Activated CD8-positive, alpha-beta memory T cell treated with anti-CD3 and anti-CD28 coated beads for 24 hours (primary cell): ENCODE data around the gene ZKSCAN3.
"Not testable (repeated sequence)": the region's sequence is repeated elsewhere in the genome, so short reads cannot be mapped to it uniquely, and the experiment has no call there.

Experiments used
- DNase-seq: peaks from one replicate; pipeline ENCODE4 v3.0.0-alpha.2; 2020

The ZKSCAN3 gene

DNA sequence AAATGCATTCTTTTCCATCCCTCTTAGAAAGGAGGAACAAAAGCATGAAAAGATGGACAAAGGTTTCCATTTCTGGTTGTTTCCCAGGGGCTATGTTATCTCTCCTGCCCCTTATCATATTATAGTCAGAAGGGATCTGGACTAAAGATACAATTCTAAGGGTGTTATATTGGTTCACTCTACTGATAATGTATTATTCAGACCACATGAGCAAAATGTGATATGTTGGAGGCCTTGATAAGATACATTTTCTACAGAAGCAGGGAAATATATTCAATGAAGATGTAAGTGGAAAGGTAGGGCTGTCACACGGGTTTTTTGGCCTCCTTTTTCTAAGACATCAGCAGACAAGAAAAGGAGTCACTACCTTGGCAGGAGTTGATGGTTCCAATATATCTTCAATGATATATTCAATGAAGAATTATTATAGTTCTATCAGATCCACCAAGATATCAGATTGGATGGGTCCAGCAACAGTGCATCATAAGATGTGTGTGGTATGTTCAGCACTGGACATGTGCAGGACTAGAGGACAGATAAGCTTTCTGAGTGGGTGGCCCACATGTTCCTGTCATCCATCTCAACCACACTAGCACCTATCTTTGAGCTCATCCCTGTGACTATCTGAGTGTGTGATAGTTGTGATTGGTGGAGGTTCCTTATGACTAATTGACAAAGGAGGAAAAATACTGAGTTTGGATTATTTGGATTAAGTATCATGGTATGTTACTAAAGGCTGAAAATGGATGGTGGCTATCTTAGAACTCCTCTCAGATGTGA, 5.7 kb upstream of the ZKSCAN3 start:
- DNase-seq, result no peak

- no peak for DNase-seq
Measured at GRCh38 chr6:28345201-28345600, 4.5 kb upstream of the ZKSCAN3 start.

GRCh38 chr6:28347119-28347518, 2.6 kb upstream of the ZKSCAN3 start:
- no peak for DNase-seq

- no peak for DNase-seq
Measured at GRCh38 chr6:28349344-28349891, 329 bp upstream of the ZKSCAN3 start.

DNA sequence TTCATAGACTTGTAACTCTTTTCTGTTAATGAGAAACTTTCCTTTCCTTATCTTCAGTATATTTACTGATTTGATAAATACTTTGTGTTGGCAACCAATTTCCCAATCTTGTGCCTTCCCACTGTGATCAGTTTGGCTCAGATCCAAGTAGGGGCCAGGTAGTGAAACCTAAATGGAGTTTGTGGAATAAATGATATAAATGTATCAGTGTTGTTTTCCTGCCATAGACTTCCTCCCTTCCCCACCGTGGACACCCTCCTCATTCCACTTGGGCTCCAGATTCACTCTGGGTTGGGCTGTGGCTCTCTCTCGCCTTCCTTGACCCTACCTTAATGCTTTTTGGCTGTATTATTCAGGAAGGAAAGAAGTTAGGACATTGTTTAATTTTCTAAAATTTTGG, 1.3 kb downstream of the ZKSCAN3 start:
- no peak for DNase-seq

GRCh38 chr6:28351493-28351925, 1.8 kb downstream of the ZKSCAN3 start:
- no peak for DNase-seq

GRCh38 chr6:28353356-28353755, 3.6 kb downstream of the ZKSCAN3 start:
- no peak for DNase-seq

- no peak for DNase-seq
Measured at GRCh38 chr6:28353981-28354676, 4.4 kb downstream of the ZKSCAN3 start.

- no peak for DNase-seq
Measured at GRCh38 chr6:28354688-28355554, 5.2 kb downstream of the ZKSCAN3 start.

DNA sequence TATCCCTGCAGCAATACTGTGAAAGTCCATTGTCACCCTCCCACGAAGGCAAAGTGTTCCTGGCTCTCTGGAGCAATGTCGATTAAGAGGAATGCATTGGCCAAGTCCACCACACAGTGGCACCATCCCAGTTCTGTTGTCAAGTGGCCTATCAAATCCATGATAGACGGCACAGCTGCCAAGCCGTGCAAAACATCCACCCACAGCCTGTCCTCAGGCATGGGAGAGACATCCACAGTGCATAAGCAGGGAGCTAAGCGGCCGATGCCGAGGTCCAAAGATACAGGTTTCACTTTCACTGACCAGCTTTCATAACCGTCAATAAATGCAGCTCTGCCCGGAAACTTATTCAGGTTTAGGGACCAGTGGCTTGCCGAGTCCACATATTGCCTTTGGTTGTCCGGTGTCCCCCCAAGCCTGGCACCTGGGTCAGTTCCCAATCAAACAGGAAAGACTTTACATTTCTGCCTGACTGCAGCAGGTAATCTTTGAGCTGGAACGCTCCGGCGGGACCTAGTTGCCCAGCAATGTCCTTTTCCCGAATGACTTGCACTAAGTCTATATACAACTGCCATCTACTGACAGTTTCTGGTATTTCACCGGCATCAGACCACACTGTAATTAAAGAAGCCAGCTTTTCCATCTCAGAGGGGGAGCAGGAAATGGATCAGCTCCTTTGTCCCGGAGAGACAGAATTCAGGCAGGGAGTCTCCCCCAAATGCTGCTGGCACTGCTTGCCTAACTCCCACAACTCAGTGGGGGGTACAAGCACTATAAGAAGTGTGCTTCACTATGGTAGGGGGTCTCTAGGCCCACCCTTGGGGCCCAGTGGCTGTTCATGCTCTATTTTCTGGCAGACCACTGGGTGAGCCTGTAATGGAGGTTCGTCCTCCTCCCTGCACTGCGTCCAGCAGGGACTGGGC, 6.3 kb downstream of the ZKSCAN3 start:
- DNase-seq, result peak; percentile 83

DNA sequence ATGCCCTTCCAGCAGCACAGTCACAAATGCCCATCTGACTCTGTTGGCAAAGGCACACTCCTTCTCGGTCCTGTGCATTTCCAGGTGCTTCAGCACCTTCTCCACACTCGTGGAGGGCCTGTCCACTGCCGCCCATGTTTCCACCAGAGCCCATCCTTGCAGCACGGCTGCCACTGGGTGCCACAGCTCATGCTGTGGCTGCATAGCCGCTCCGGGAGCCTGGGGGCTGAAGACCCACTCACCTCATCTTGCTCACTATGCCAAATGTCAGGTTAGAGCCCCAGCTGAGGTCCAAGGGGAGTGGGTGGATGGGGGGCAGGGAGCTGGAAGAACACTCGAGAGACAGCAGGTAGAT, 6.9 kb downstream of the ZKSCAN3 start:
- DNase-seq, result no peak

DNA sequence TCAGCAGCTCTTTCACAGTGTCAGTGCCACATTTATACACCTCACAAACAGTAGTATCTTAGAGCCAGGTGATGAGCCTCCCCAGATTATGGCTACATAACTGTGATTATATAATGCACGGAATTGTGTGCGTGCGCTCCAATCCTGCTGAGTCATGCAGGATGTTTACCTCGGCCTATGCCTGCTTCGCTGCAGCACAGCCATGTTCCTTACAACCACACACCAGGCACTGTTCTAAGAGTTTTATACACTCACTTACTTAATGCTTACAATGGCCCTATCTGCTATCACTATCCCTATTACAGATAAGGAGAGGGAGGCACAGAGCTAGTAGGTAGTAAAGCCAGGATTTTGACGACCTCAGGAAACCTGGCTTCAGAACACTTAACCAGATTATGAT, 7.3 kb downstream of the ZKSCAN3 start:
- no peak for DNase-seq

GRCh38 chr6:28359562-28359961, 9.8 kb downstream of the ZKSCAN3 start:
- DNase-seq, result not testable (repeated sequence)

DNA sequence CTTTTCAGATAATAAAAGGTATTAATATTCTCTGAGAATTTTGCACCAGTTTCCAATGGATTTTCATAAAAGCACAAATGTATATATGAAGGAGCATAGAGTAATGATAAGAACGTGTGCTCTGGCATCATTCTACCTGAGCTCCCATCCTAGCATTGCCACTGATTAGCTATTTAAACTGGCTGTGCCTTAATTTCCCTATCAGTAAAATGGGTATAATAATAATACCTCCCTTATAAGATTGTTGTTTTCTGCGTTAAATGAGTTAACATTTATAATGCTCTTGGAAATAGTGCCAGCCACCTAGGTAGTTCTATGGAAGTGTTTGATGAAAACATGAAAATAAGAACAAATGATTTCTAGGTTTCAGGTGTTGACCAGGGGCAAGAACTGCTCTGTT, 11.2 kb downstream of the ZKSCAN3 start:
- no peak for DNase-seq

GRCh38 chr6:28365590-28365989, 15.8 kb downstream of the ZKSCAN3 start:
- DNase-seq, result not testable (repeated sequence)

DNA sequence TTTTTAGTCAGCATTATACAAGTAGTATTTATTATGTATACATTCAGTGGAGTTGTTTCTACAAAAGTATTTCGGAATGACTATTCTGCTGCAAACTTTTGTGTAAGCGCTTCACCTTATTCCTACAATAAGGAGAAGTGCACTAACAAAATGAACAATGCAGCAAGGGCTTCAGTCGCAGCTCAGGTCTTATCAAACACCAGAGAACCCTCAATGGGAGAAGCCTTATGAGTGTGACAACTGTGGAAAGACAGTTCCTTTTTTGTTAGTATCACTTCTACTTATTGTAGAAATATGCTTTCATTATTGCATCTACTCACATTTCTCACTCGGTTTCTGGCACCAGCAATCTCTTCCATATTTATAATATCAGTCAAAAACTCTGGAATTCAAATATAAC, 18.8 kb downstream of the ZKSCAN3 start:
- DNase-seq, result no peak

DNA sequence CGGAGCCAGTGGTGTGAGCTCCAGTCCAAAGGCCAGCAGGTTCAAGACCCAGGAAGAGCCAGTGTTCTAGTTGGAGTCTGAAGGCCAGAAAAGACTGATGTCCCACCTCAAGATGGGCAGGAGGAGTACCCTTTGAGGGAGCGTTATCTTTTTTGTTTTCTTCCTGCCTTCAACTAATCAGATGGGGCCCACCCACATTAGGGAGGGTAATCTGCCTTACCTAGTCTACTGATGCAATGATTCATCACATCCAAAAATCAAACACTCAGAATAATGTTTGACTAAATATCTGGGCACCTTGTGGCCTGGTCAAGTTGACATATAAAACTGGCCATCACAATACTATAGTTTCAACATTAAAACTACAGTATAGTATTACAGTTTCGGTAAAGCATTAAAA, 19.7 kb downstream of the ZKSCAN3 start:
- no peak for DNase-seq

DNA sequence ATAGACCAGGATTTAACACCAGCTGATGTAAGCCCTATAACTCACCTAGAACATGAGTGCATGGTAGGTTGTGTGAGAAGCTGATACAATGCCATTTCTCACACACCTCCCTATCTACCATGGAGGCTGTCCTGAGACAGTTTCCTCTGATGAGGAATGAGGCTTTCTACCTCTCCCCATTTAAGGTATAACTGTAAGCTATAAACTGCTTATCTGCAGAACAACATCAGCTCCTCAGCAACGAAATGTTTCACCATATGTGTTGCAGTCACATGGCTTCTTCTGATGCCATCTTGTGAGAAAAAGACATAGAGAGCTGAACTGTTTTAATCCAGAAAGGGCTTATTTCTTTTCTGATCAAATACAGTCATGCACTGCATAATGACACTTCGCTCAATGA, 20.7 kb downstream of the ZKSCAN3 start:
- no peak for DNase-seq

- no peak for DNase-seq
Measured at GRCh38 chr6:28371280-28371679, 21.5 kb downstream of the ZKSCAN3 start.

- no peak for DNase-seq
Measured at GRCh38 chr6:28371706-28372451, 22.1 kb downstream of the ZKSCAN3 start.

DNA sequence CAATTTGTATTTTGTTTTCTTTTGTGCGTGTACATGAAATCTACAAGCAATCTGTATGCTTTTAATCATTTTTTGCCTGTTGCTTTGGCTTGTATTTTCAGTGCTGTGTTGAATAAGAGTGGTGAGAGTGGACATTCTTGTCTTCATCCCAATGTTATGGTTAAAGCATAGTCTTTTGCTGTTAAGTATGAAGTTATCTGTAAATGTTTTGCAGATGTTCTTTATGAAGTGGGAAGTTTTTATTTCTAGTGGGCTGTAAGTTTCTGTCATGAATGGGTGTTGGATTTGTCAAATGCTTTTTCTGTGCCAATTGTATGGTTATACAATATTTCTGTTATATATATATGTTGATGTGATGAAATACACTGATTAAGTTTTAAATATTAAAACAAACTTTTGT, 24.2 kb downstream of the ZKSCAN3 start:
- DNase-seq, result no peak
